Measurements from ENCODE around the gene EPB41L1.

The EPB41L1 gene

GRCh38 chr20:36238153-36238552 is 83.6 kb downstream of the EPB41L1 start:
- H3K9me3 ChIP-seq (ENCODE audit: severe bottlenecking) = no peaks in the 10 kb centered on the region
- no peak for DNase-seq
- H3K4me3 ChIP-seq (ENCODE audit: low read depth, low read length) = no peak overlapping the region
- peaks cover 47% of the 10 kb centered on the region for H3K36me3 ChIP-seq
- no peak overlapping the region for H3K27ac ChIP-seq
- H3K27me3 ChIP-seq (ENCODE audit: insufficient read depth, low read depth, severe bottlenecking) = no peaks in the 10 kb centered on the region
- no peak for TF ChIP-seq CTCF (IDR thresholded peaks at IDR 0.05; ENCODE audit: low read depth, low read length)

- no peak for TF ChIP-seq CTCF (IDR thresholded peaks at IDR 0.05; ENCODE audit: low read depth, low read length)
- H3K9me3 ChIP-seq (ENCODE audit: severe bottlenecking) = no peaks in the 10 kb centered on the region
- H3K27me3 ChIP-seq (ENCODE audit: insufficient read depth, low read depth, severe bottlenecking) = no peaks in the 10 kb centered on the region
- DNase-seq = no peak
- no peak overlapping the region for H3K4me3 ChIP-seq (ENCODE audit: low read depth, low read length)
- H3K27ac ChIP-seq = no peak overlapping the region
- peaks cover 50% of the 10 kb centered on the region for H3K36me3 ChIP-seq
Observed at GRCh38 chr20:36238760-36239159, 84.2 kb downstream of the EPB41L1 start.

- Histone ChIP-seq H3K36me3 (peaks cover 63% of the 10 kb centered on the region), H3K4me3 (ENCODE audit: low read depth, low read length) (no peak overlapping the region), H3K9me3 (ENCODE audit: severe bottlenecking) (no peaks in the 10 kb centered on the region), H3K27me3 (ENCODE audit: insufficient read depth, low read depth, severe bottlenecking) (no peaks in the 10 kb centered on the region), H3K27ac (no peak overlapping the region)
- TF ChIP-seq CTCF (IDR thresholded peaks at IDR 0.05; ENCODE audit: low read depth, low read length) = no peak
- no peak for DNase-seq
Observed at GRCh38 chr20:36240076-36240475, 85.5 kb downstream of the EPB41L1 start.

GRCh38 chr20:36241678-36242077 is 87.1 kb downstream of the EPB41L1 start:
- Histone ChIP-seq H3K36me3 (peaks cover 75% of the 10 kb centered on the region), H3K9me3 (ENCODE audit: severe bottlenecking) (no peaks in the 10 kb centered on the region), H3K27me3 (ENCODE audit: insufficient read depth, low read depth, severe bottlenecking) (no peaks in the 10 kb centered on the region), H3K4me3 (ENCODE audit: low read depth, low read length) (no peak overlapping the region), H3K27ac (no peak overlapping the region)
- no peak for TF ChIP-seq CTCF (IDR thresholded peaks at IDR 0.05; ENCODE audit: low read depth, low read length)
- no peak for DNase-seq

- no peaks in the 10 kb centered on the region for H3K9me3 ChIP-seq (ENCODE audit: severe bottlenecking)
- H3K36me3 ChIP-seq = peaks cover 90% of the 10 kb centered on the region
- no peak overlapping the region for H3K4me3 ChIP-seq (ENCODE audit: low read depth, low read length)
- peak; percentile 43 for DNase-seq
- no peaks in the 10 kb centered on the region for H3K27me3 ChIP-seq (ENCODE audit: insufficient read depth, low read depth, severe bottlenecking)
- peak overlapping the region; percentile 50 for H3K27ac ChIP-seq
- no peak for TF ChIP-seq CTCF (IDR thresholded peaks at IDR 0.05; ENCODE audit: low read depth, low read length)
Observed at GRCh38 chr20:36243726-36244125, 89.2 kb downstream of the EPB41L1 start.

GRCh38 chr20:36246401-36246800 is 91.9 kb downstream of the EPB41L1 start:
- Histone ChIP-seq H3K4me3 (ENCODE audit: low read depth, low read length) (no peak overlapping the region), H3K27me3 (ENCODE audit: insufficient read depth, low read depth, severe bottlenecking) (no peaks in the 10 kb centered on the region), H3K36me3 (peaks cover 79% of the 10 kb centered on the region), H3K27ac (no peak overlapping the region), H3K9me3 (ENCODE audit: severe bottlenecking) (no peaks in the 10 kb centered on the region)
- no peak for DNase-seq
- TF ChIP-seq CTCF (IDR thresholded peaks at IDR 0.05; ENCODE audit: low read depth, low read length) = no peak
